Measurements from ENCODE around the gene ADIPOR2. TPM values are rescaled to one million over a fixed set of nuclear protein-coding genes. Genes with fewer than 3 reads are reported as not detected.

The ADIPOR2 gene
- 29.9 and 30.0 TPM in 2 replicates for total RNA-seq (2014; rRNA removed; shearing (Covaris generic))

DNA sequence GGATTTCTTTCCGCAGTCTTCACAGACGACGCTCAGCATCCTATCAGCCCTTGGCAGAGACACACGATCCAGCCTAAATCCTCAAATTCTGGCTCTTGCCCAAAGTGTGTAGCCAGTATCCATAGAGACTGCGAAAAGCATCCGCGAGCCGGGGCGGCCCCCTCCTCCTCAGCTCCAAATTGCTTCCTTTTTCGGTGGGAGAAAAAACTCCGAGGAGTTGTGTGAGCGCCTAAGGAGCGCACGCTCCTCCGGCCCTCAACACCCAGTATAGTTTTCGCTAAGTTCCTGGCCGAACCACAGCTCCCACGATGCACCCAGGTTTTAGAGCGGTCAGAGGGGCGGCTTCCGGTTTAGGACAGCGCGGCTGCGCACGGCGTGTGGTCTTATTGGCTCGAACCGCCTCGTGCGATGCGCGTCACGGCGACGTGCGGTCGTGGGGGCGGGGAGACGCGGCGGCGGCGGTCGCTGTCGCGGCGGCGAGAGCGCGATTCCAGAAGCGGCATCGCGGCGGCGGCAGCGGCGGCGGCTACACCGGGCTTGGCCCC, at the start of gene ADIPOR2:
Gene ADIPOR2, plus strand, starts transcription at position 493 of the 545 bp plus-strand sequence. CDS start 63,274 bp downstream, outside the sequence.
- DNase-seq (ENCODE audit: low read depth), result peak; percentile 99

- no peak for DNase-seq (ENCODE audit: low read depth)
Measured at GRCh38 chr12:1642513-1642912, 48.4 kb upstream of the ADIPOR2 start.

- no peak for DNase-seq (ENCODE audit: low read depth)
Measured at GRCh38 chr12:1643043-1643442, 47.8 kb upstream of the ADIPOR2 start.

DNA sequence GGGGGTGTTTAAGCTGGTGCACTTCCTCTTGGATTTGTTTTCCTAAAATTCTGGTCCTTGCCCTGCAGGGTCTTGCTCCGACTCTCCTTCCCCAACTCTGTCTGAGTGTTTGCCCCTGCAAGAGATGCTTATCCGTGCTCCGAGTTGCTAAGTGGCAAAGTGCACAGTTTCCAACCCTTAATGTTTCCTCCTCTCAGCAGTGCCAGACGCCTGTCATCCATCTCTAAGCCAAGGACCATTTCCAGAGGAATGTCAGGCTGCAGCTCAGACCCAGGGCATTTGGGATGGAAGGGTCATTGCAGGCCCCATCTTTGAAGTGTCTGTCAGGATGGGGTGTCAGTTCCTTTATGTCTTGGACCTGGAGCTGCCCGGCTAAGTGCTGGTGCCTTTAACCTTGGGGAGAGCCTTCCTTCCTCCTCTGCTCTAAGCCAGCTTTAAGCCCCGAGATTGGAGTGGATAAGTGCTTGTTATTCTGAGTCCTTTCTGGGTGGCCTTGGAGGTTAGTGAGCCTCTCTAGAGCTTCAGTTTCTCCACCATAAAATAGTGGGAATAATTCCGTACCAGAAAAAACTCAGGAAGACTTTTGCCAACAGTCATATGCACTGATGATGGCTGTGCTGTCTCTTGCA, 46.9 kb upstream of the ADIPOR2 start:
- no peak for DNase-seq (ENCODE audit: low read depth)

- DNase-seq (ENCODE audit: low read depth), result peak; percentile 44
Measured at GRCh38 chr12:1644534-1645438, 46.1 kb upstream of the ADIPOR2 start.

GRCh38 chr12:1645819-1646218, 45.1 kb upstream of the ADIPOR2 start:
- no peak for DNase-seq (ENCODE audit: low read depth)

GRCh38 chr12:1646569-1647284, 44.1 kb upstream of the ADIPOR2 start:
- DNase-seq (ENCODE audit: low read depth), result no peak

DNA sequence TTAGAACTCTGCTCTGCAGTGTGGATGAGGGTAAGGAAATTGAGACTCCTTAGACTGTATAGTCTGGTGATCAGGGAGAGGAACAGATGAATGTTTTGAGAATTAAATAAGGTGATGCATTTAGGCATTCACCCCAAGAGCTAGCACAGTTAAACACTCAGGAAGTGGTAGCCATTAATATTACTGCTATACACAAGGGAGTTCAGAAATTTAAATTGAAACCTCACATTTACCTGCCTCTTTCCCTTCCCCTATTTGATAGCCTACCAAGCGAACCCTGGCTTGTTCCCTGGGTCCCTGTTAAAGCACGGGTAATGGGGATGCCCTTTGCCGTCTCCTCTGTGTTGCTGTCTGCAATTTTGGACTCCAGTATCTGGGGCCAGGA, 43.6 kb upstream of the ADIPOR2 start:
- no peak for DNase-seq (ENCODE audit: low read depth)

DNA sequence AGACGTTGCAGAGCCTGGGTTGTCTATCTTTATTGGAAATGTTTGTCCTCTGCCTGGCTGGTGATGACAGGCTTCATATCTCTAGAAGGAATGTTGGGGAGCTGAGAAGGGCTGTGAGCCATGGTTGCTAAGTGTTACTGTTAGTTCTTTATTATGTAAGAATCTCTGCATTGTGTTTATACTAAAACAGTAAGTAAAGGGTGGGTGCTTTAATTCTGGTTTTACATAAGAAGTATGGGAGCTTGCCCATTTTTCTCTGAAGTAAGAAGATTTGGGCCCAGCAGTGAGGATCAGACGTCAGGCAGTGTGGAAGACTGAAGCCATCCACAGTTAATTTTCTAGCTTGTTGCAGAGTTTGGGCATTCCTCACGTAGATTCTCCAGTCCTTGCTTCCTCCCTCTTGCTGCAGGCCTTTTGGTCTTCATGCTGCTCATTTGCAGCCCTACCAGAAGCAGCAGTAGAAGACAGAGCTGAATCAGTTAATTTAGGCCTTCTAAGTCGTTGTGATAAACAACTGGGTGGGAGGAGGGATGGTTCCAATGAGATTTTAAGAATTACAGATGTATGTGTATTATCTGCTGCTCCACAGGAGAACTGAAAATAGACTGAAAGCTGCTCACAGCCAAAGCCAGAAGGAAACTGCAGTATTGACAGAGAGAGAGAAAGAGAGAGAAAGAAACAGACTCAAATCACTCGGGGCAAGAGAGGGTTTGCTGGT, 40.5 kb upstream of the ADIPOR2 start:
- DNase-seq (ENCODE audit: low read depth), result no peak

DNA sequence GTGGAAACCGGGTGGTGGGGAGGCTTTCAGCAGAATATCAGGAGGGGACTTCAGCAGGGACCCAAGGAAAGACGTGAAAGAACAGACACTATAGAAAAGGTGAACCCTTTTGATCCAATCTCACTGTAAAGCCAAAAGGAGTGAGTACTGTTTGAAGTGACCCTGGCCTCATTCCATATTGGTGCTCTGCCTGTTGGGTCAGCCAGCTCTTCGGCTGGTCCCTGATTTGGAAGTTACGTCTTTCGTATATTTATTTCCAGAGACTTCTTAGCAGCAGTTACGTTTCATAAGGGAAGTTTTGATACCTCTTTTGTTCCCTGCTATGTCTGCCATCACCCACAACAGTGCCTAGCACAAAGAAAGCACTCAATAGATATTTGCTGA, 39.9 kb upstream of the ADIPOR2 start:
- DNase-seq (ENCODE audit: low read depth), result no peak

GRCh38 chr12:1651946-1652345, 38.9 kb upstream of the ADIPOR2 start:
- DNase-seq (ENCODE audit: low read depth), result no peak

- no peak for DNase-seq (ENCODE audit: low read depth)
Measured at GRCh38 chr12:1655225-1655788, 35.6 kb upstream of the ADIPOR2 start.

DNA sequence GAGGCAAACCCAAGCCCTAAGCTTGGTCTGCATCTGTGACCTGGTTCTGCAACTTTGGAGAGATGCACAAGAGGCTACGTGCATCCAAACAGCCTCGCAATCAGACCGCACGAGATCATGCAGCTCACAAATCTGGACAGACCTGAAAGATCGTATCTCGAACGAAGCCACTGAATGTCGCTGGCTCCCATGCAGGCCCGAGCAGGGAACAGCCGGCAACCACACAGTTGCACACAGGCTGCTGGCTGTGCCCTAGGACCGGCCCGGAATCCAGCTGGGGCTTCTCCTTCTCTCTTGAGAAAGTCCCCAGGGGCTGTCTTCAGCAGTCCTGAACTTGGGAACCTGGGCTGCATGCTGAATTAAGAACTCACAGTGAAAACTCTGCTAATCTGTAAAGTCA, 34.0 kb upstream of the ADIPOR2 start:
- DNase-seq (ENCODE audit: low read depth), result no peak

GRCh38 chr12:1657688-1658087, 33.2 kb upstream of the ADIPOR2 start:
- no peak for DNase-seq (ENCODE audit: low read depth)

DNA sequence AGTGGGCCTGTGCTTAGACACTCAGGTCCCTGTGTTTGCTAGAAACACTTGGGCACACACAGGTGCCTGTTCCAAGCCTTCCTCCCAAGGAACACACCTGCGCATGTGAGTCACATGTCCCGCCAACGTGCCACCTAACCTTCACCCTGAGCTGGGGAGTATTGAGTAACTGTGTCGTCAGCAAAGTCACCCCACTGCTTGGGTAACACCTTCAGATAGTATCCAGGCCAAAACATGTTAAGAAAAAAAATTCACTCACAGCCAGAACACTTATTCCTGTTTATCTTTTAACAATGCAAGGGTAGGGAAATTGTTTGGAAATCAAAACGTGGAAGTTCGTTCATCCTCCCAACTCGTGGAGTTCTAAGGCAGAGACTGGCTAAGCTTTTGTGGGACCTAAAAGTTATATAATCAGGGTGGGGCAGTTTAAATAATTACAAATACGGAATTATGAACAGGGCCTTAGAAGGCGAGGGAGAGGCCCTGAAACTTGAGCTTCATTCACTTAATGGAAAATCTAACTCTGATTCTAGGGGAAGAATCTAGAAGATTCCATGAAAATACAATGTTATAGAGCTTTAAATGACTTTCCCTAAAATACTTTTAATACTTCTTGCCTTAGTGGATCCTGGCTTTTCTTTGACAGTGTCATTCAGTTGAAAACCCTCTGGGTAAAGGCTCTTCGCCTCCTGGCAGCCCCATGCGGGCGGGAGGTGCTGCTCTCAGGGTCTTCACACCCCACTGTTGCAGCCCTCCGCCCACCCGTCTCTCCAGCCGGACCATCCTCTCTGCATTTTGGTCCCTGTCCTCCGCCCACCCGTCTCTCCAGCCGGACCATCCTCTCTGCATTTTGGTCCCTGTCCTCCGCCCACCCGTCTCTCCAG, 30.3 kb upstream of the ADIPOR2 start:
- DNase-seq (ENCODE audit: low read depth), result no peak

GRCh38 chr12:1661553-1662335, 29.1 kb upstream of the ADIPOR2 start:
- peak; percentile 96 for DNase-seq (ENCODE audit: low read depth)

- DNase-seq (ENCODE audit: low read depth), result no peak
Measured at GRCh38 chr12:1662761-1663439, 28.0 kb upstream of the ADIPOR2 start.

- DNase-seq (ENCODE audit: low read depth), result no peak
Measured at GRCh38 chr12:1663440-1664132, 27.3 kb upstream of the ADIPOR2 start.
